ENCODE results near the gene TGIF2. TPM values are rescaled to one million over a fixed set of nuclear protein-coding genes. Genes with fewer than 3 reads are reported as not detected.

The TGIF2 gene
- total and polyA plus RNA-seq, 2 of the 13 experiments (the other 11 are each of a cell fraction or from before 2014, with no cell fraction given) = 41.3 to 53.9 TPM

- TF ChIP-seq PBX3 (CRISPR knock-in tag; IDR thresholded peaks at IDR 0.05; ENCODE audit: borderline replicate concordance) (no peak; the same call in 1 of the 2 replicates), MXD1 (CRISPR knock-in tag; IDR thresholded peaks at IDR 0.05) (peak; percentile 83), HMG20B (CRISPR knock-in tag; conservative IDR thresholded peaks at IDR 0.05) (peak; percentile 71; the same call in 1 of the 2 replicates), TRIM22 (IDR thresholded peaks at IDR 0.05) (no peak), ZNF549 (CRISPR knock-in tag; IDR thresholded peaks at IDR 0.05) (peak; percentile 54; the same call in 1 of the 2 replicates), PCBP1 (IDR thresholded peaks at IDR 0.05; ENCODE audit: borderline replicate concordance, low read depth, low read length) (0 out of 2 replicates have a peak, but pooled peaks have one; percentile 51), ZXDC (CRISPR knock-in tag; IDR thresholded peaks at IDR 0.05) (peak; percentile 93; the same call in 1 of the 2 replicates), ZNF513 (CRISPR knock-in tag; conservative IDR thresholded peaks at IDR 0.05) (peak; percentile 71; the same call in 1 of the 2 replicates), ZNF781 (CRISPR knock-in tag; IDR thresholded peaks at IDR 0.05; ENCODE audit: borderline replicate concordance, not compliant biosample characterization) (peak; percentile 96), ZNF543 (CRISPR knock-in tag; IDR thresholded peaks at IDR 0.05) (peak; percentile 74; the same call in 1 of the 2 replicates), TAF15 (IDR thresholded peaks at IDR 0.05; ENCODE audit: low read depth, low read length, poor library complexity, severe bottlenecking) (peak; percentile 84), MTA3 (CRISPR knock-in tag; IDR thresholded peaks at IDR 0.05) (no peak), PAF1 (CRISPR knock-in tag; IDR thresholded peaks at IDR 0.05) (0 out of 2 replicates have a peak, but pooled peaks have one; percentile 39), BCL3 (CRISPR knock-in tag; IDR thresholded peaks at IDR 0.05) (no peak; the same call in 1 of the 2 replicates), HNF1B (CRISPR knock-in tag; IDR thresholded peaks at IDR 0.05) (peak; percentile 98), ZBTB7A (CRISPR knock-in tag; IDR thresholded peaks at IDR 0.05) (peak; percentile 85; the same call in 1 of the 2 replicates), KDM5A (IDR thresholded peaks at IDR 0.05; ENCODE audit: borderline replicate concordance, low read length) (peak; percentile 87)
Observed at GRCh38 chr20:36605399-36606157, 32.2 kb downstream of the TGIF2 start, which contains the start of gene RAB5IF (continued).
